GM12864 (cell line): ENCODE results near the gene PLS1.

Source experiments
- DNase-seq: peaks from one replicate; pipeline ENCODE4 v3.0.0-alpha.2; 2011; ENCODE audit warnings: low read depth
- H3K4me3 ChIP-seq: 2 replicates; pipeline ENCODE4 v1.5.1; 2011; ENCODE audit warnings: mild to moderate bottlenecking, low read depth, low read length, control low read depth
- TF ChIP-seq, protein P1 (sequence below): IDR thresholded peaks from 2 replicates; pipeline ENCODE4 v1.5.1; 2011; ENCODE audit warnings: low read depth, mild to moderate bottlenecking, moderate library complexity, low read length, control low read depth, inconsistent platforms; ENCODE audit errors: missing control alignments

PLS1 gene

DNA sequence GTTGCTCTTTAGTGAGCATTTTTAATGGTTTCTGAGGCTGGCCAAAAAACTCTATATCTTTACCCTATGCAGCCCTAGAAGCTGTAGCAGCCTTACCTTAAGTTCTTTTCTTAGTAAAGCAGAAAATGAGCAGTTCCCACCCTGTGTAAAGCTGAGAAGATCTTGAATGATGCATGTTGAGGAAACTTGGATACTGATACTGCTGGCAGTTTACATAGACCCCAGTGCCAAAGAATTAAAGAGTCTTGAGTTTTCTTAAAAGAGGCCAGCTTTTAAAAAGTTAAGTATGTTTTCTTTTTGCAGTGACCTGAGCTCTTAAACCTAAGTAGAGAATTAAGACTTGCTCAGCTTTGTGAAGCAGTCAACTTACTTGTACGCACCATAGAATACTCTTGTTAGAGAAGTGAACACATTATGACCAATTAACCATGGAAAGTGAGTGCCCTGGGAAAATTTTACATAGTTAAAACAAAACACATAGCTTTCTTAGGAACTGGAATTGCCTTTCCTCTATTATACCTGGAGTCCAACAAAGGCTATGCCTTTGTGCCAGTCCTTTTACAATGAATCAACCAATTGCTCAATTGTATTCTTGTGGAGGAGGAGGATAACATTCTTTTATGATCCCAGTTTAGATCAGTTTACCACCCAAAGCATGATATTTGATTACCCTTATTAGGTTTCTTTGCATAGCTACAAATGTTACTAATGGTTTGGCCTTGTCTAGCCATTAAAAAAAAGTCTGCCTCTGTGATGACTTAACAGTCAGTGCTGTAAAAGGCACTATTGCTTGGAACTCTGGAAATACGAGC, 28.4 kb downstream of the PLS1 start:
- TF ChIP-seq, protein P1, sequence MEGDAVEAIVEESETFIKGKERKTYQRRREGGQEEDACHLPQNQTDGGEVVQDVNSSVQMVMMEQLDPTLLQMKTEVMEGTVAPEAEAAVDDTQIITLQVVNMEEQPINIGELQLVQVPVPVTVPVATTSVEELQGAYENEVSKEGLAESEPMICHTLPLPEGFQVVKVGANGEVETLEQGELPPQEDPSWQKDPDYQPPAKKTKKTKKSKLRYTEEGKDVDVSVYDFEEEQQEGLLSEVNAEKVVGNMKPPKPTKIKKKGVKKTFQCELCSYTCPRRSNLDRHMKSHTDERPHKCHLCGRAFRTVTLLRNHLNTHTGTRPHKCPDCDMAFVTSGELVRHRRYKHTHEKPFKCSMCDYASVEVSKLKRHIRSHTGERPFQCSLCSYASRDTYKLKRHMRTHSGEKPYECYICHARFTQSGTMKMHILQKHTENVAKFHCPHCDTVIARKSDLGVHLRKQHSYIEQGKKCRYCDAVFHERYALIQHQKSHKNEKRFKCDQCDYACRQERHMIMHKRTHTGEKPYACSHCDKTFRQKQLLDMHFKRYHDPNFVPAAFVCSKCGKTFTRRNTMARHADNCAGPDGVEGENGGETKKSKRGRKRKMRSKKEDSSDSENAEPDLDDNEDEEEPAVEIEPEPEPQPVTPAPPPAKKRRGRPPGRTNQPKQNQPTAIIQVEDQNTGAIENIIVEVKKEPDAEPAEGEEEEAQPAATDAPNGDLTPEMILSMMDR = no peak
- no peak overlapping the region for H3K4me3 ChIP-seq
- no peak for DNase-seq

DNA sequence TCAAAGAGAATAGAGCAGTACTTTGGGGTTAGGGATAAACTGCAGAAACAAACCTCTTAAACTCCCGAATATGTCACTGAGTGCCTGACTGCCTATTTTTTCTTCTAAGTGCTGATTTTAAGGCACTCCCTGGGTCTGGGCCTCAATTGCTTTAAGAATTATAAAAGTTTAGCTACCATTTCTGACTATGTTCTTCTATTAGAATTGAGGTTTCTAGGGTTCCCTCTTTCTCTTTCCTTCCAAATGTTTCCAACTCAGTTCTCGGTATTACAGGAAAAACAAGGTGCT, 28.9 kb downstream of the PLS1 start:
- H3K4me3 ChIP-seq = no peak overlapping the region
- DNase-seq = no peak
- TF ChIP-seq, protein P1 = no peak

DNA sequence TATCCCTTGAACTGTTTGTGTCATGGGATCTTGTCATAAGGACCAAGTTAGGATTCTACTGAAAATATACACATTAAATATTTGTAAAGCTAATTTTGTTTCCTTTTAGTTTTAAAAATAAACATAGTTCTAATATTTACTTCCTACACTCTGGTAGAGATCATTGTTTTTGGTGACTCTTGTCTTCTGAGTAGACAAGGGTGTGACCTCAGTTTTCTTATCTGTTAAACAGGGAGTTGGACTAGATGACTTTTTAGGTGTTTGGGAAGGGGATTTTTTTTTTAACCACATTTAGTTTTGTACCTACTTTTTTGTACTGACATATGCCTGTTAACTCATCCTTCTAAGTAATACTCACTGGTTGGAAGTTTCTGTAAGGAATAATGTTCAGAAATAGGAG, 30.8 kb downstream of the PLS1 start:
- no peak overlapping the region for H3K4me3 ChIP-seq
- DNase-seq = no peak
- TF ChIP-seq, protein P1 = no peak

DNA sequence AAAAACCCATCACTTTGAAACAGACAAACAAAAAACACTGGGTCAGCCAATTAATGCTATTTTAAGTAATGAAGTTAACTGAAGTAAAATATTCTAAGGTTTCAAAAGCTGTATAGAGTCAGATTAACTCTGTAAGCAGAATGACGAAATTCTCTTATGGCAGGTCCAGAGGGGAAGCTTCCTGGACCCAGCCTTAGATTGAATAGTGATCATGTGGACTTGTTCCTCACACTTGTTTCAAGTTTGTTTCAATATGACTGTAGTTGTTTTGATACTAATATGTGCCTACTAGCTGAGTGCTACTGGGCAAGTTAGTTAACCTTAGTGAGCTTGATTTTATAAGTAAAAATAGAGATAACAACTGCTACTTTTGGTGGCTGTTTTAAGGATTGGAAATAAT, 32.6 kb downstream of the PLS1 start:
- TF ChIP-seq, protein P1 = no peak
- no peak overlapping the region for H3K4me3 ChIP-seq
- no peak for DNase-seq

DNA sequence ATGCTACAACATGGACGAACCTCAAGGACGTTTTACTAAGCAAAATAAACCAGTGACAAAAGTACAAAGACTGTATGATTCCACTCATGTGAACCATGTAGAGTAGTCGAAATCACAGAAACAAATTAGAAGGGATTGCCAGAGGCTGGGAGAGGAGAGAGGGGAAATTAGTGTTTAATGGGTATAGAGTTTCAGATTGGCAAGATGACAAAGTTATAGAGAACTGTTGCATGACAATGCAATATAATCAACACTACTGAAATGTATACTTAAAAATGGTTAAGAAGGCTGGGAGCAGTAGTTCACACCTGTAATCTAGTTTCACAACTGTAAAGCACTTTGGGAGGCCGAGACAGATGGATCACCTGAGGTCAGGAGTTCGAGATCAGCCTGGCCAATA, 36.9 kb downstream of the PLS1 start:
- DNase-seq = no peak
- H3K4me3 ChIP-seq = no peak overlapping the region
- TF ChIP-seq, protein P1 = no peak

DNA sequence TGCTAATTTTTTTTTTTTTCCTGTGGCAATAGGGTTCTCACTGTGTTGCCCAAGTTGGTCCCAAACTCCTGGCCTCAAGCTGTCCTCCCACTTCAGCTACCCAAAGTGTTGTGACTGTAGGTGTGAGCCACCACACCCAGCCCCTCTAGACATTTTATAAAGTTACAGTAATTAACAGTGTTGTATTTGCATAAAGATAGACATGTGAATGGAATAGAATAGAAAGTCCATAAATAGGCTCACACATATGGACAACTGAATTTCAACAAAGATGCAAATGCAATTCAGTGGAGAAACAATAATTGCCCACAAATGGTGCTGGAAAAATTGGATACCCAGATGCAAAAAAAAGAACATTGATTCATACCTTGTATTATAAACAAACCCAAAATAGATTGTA, 39.9 kb downstream of the PLS1 start:
- H3K4me3 ChIP-seq = no peak overlapping the region
- DNase-seq = no peak
- TF ChIP-seq, protein P1 = no peak

DNA sequence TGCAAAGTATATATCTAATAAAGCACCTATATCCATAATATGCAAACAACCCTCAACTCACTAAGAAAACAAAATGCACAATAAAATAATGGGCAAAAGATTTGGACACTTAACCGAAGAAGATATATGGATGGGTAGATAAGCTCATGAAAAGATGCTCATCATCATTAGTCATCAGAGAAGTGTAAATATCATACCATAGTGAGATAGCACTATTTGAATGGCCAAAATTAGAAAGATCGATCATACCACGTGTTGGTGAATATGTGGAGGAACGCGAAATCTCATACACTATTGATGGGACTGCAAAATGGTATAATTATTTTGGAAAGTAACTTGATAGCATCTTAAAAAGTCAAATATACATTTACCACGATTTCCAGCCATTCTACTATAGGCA, 40.5 kb downstream of the PLS1 start:
- DNase-seq = no peak
- TF ChIP-seq, protein P1 = no peak
- H3K4me3 ChIP-seq = no peak overlapping the region
